ENCODE data around the gene ARVCF. TPM values are rescaled to one million over a fixed set of nuclear protein-coding genes. Genes with fewer than 3 reads are reported as not detected.

The ARVCF gene
- total and polyA plus RNA-seq, 2 of the 8 experiments (the other 6 are each of a cell fraction or from before 2014, with no cell fraction given), result 31.0 to 43.2 TPM

- TF ChIP-seq CHD7 (IDR thresholded peaks at IDR 0.05; ENCODE audit: insufficient replicate concordance, low read length) (no peak), SIX5 (IDR thresholded peaks at IDR 0.05; ENCODE audit: low read depth, low read length) (no peak), YY1 (IDR thresholded peaks at IDR 0.05; ENCODE audit: low read depth, low read length) (no peak), SIN3A (conservative IDR thresholded peaks at IDR 0.05 in 1 of 2, IDR thresholded peaks at IDR 0.05 in 1 of 2; ENCODE audit: low read depth in 1 of 2, low read length in 2 of 2) (no peak), GTF2F1 (IDR thresholded peaks at IDR 0.05; ENCODE audit: borderline replicate concordance, low read depth, low read length) (no peak), SP2 (IDR thresholded peaks at IDR 0.05; ENCODE audit: low read length) (no peak)
Observed at GRCh38 chr22:20058989-20059770, 42.6 kb upstream of the ARVCF start (continued).
